HG03432 (cell line): Measurements from ENCODE around the gene TAGLN2.
A peak's percentile ranks its signal among the peaks of the same experiment; 100 is the strongest.

ENCODE experiments used
- ATAC-seq: cut with Tn5 transposase; IDR thresholded peaks from one replicate; pipeline ENCODE4 v1.9.1; 2021; ENCODE audit warnings: mild to moderate bottlenecking, moderate library complexity; ENCODE audit not compliant: unreplicated experiment

Gene TAGLN2

GRCh38 chr1:159877695-159878444, 47.4 kb downstream of the TAGLN2 start:
- no peak for ATAC-seq

DNA sequence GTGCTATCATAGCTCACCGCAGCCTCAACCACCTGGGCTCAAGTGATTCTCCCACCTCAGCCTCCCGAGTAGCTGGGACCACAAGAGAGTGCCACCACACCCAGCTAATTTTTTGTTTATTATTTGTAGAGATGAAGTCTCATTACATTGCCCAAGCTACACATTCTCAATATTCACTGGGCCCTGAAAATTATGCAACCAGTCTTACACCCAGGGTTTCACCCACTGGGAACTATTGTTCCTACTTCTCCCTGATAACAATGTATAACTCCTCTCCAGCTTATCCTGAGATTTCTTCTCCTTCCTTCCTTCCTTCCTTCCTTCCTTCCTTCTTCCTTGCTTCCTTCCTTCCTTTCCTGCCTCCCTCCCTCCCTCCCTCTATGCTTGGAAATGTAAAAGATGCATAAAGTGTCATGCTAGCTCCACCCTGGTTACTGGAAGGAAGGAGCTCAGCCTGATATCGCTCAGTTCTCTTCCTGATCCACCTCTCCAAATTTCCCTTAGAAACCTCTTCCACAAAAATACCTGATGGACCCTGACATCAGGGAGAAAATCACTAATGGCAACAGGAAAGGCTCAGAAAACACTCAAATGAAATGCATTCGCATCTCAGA, 51.7 kb downstream of the TAGLN2 start:
- ATAC-seq = no peak

GRCh38 chr1:159872891-159873290, 52.4 kb downstream of the TAGLN2 start:
- no peak for ATAC-seq

DNA sequence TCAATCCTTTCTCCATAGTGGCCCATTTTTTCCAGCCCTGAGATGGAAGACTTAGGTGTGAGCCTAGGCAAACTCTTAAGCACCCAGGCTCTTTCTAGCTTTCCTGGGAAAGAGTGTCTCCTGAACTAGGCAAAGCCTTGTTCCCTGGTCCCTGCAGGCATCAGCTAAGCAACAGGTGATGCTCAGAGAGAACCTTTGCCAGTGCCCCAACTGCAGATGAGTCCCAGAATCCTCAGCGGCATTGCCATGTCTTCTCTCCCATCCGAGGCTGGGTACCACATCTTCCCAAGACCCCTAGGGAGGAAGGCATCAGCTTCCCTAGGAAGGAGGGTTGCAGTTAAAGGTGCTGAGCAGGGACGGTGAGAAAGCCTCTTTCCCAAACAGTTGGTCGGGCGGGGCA, 54.6 kb downstream of the TAGLN2 start:
- no peak for ATAC-seq

DNA sequence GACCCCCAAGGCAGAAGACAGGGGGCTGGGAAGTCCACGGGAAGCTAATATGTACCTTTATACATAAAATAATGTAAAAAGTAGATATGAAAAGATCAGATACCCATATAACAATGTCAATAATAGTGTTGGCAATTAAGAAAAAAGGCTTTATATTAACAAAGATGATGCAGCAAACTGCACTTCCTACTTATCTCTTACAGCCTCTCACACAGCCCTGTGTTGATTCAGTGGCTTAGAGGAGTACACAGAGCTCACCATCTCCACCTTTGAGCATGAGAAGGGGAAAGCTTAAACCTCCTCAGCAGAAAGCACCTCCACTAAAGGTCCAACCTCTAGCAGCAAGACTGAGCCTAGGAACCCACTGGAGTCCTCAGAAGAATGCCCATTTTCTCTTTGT, 55.7 kb downstream of the TAGLN2 start:
- ATAC-seq = no peak

DNA sequence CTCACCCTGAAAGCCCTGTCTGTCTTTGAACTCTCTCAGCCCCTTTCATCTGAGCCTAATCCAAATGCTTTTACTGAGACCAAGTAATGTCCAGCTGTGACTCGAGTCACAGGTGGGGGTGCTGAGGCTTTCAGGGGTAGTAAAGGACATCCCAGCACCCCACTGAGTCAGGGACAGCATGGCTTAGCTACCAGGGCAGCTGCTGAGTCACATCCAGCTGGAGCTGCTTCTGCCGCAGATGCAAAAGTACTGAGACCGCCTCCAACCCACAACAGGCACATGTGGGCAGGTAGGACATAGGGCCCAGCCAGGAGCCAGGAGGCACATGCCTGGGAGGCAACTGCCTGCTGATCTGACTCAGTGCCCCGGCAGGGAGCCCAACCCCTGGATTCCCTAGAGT, 56.1 kb downstream of the TAGLN2 start:
- ATAC-seq = peak; percentile 82

GRCh38 chr1:159868766-159869165, 56.5 kb downstream of the TAGLN2 start:
- ATAC-seq = peak; percentile 23
